Fibroblast of mammary gland (primary cell): Measurements from ENCODE around the gene DNAAF5.
"Not testable (repeated sequence)": the region's sequence is repeated elsewhere in the genome, so short reads cannot be mapped to it uniquely, and the experiment has no call there.

Experiments used
- DNase-seq: peaks from one replicate; pipeline ENCODE4 v3.0.0-alpha.2; 2010; ENCODE audit warnings: low read depth
- H3K4me3 ChIP-seq: 2 replicates; pipeline ENCODE4 v1.5.1; 2011; ENCODE audit warnings: low read depth, mild to moderate bottlenecking, low read length, moderate library complexity; ENCODE audit not compliant: control insufficient read depth
- TF ChIP-seq, protein P1 (sequence below): conservative IDR thresholded peaks from 2 replicates; pipeline ENCODE4 v1.5.1; 2011; ENCODE audit warnings: low read depth, low read length, inconsistent platforms; ENCODE audit not compliant: control insufficient read depth, insufficient read depth

Gene DNAAF5

DNA sequence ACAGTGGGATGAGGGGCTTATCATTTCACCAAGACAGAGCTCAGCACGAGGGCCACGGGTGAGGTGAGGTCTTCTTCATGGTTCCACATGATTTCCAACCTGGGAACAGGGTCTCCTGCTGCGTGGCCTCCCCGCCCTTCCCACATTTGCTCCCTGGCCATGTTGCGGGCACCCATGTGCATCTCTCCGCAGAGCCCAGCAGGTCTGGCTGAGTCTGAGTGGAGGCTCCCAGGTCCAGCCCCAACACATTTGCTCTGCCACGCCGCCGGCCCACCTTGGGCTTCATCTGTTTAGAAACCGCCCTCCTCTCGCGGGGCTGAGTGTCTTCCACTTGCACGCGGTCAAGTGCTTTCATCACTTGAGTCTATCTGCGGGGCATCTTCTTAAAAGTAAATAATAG, 15.4 kb downstream of the DNAAF5 start:
- no peak for DNase-seq
- H3K4me3 ChIP-seq = no peak overlapping the region
- TF ChIP-seq, protein P1, sequence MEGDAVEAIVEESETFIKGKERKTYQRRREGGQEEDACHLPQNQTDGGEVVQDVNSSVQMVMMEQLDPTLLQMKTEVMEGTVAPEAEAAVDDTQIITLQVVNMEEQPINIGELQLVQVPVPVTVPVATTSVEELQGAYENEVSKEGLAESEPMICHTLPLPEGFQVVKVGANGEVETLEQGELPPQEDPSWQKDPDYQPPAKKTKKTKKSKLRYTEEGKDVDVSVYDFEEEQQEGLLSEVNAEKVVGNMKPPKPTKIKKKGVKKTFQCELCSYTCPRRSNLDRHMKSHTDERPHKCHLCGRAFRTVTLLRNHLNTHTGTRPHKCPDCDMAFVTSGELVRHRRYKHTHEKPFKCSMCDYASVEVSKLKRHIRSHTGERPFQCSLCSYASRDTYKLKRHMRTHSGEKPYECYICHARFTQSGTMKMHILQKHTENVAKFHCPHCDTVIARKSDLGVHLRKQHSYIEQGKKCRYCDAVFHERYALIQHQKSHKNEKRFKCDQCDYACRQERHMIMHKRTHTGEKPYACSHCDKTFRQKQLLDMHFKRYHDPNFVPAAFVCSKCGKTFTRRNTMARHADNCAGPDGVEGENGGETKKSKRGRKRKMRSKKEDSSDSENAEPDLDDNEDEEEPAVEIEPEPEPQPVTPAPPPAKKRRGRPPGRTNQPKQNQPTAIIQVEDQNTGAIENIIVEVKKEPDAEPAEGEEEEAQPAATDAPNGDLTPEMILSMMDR = no peak

DNA sequence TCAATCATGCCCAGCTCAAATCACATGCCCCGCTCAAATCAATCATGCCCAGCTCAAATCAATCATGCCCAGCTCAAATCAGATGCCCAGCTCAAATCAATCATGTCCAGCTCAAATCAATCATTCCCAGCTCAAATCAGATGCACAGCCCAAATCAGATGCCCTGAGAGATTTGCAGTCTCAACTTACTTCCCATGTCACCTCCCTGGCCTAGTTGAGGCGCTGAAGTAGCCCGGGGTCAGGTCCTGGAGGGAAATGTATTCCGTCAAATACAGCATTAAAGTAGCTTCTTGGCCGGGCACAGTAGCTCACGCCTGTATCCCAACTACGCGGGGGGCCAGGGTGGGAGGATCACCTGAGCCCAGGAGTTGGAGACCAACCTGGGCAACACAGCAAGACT, 16.3 kb downstream of the DNAAF5 start:
- DNase-seq = no peak
- TF ChIP-seq, protein P1 = no peak
- H3K4me3 ChIP-seq = no peak overlapping the region

DNA sequence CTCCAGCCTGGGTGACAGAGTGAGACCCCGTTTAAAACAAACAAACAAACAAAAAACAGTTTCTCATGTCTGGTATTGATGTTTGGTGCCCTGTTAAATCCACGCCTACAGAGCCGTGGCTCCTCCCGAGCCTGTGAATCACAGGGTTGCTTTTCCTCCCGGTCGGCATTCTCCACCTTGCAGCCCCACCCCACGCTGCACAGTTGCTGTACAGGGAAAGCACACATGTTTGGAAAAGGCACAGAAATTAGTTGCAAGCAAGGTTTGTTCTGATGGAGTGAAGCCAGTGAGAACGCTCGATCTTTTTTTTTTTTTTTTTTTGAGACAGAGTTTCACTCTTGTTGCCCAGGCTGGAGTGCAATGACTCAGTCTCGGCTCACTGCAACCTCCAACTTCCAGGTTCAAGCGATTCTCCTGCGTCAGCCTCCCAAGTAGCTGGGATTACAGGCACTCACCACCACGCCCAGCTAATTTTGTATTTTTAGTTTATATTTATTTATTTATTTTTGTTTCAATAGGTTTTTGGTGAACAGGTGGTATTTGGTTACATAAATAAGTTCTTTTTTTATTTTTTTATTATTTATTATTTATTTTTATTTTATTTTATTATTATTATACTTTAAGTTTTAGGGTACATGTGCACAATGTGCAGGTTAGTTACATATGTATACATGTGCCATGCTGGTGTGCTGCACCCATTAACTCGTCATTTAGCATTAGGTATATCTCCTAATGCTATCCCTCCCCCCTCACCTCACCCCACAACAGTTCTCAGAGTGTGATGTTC, 17.0 kb downstream of the DNAAF5 start:
- DNase-seq = peak; percentile 58
- not testable (repeated sequence) for H3K4me3 ChIP-seq

DNA sequence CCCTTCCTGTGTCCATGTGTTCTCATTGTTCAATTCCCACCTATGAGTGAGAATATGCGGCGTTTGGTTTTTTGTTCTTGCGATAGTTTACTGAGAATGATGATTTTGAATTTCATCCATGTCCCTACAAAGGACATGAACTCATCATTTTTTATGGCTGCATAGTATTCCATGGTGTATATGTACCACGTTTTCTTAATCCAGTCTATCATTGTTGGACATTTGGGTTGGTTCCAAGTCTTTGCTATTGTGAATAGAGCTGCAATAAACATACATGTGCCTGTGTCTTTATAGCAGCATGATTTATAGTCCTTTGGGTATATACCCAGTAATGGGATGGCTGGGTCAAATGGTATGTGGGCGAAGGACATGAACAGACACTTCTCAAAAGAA, 17.6 kb downstream of the DNAAF5 start:
- not testable (repeated sequence) for DNase-seq

DNA sequence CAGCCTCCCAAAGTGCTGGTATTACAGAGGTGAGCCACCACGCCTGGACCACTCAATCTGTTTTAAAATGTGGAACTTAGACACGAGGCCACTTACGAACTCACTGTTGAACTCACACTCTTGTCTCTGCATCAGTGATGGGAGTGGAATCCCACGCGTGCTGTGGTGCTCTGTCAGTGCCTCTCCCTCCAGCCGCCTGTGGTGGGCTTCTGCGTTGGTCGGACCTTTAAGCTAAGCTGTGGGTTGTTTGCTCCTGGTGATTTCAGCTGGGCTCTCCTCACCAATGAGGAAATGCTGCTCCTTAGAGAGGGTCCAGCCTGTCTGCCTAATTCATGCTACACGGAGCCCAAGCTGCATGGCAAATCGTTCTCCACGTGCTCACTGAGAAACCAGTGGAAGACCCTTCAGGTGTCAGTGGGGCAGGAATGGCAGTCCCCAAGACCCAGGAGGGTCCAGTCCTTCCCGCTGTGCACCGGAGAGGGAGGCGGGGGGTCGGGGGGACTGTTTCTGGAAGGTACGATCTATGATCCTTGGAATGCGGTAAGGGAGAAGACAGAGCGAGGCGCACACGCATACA, 18.4 kb downstream of the DNAAF5 start:
- H3K4me3 ChIP-seq = no peak overlapping the region
- TF ChIP-seq, protein P1 = no peak
- DNase-seq = no peak

More for the DNA sequence above, 17.6 kb downstream of the DNAAF5 start:
- H3K4me3 ChIP-seq = not testable (repeated sequence)

DNA sequence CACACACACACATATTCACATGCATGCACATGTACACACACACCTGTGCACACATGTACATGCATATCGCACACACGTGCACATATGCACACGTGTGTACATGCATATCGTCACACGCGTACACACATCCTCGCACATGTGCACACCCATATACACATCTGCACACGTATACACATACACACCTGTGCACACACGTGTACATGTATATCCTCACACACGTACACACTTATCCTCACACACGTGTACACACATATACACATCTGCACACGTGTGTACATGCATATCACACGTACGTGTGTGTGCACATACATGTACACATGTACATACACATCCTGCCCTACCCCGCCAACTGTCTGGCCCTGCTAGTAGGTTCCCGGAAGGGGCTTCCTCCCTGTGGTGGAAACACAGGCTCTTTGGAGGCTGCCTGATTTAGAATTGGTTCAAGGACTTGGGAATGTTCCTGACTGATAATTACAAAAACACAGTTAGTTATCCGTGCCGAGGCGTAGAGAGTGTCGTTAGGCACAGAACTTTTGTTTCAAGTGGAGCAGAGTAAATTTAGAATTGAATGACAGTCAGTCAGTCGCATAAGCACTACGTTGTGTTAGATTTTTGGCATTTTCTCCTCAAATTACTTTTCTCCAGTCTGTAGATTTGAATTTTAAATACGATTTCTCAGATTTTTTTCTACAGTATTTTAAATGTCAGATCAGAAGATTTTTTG, 19.1 kb downstream of the DNAAF5 start:
- TF ChIP-seq, protein P1 = no peak
- no peak overlapping the region for H3K4me3 ChIP-seq

DNA sequence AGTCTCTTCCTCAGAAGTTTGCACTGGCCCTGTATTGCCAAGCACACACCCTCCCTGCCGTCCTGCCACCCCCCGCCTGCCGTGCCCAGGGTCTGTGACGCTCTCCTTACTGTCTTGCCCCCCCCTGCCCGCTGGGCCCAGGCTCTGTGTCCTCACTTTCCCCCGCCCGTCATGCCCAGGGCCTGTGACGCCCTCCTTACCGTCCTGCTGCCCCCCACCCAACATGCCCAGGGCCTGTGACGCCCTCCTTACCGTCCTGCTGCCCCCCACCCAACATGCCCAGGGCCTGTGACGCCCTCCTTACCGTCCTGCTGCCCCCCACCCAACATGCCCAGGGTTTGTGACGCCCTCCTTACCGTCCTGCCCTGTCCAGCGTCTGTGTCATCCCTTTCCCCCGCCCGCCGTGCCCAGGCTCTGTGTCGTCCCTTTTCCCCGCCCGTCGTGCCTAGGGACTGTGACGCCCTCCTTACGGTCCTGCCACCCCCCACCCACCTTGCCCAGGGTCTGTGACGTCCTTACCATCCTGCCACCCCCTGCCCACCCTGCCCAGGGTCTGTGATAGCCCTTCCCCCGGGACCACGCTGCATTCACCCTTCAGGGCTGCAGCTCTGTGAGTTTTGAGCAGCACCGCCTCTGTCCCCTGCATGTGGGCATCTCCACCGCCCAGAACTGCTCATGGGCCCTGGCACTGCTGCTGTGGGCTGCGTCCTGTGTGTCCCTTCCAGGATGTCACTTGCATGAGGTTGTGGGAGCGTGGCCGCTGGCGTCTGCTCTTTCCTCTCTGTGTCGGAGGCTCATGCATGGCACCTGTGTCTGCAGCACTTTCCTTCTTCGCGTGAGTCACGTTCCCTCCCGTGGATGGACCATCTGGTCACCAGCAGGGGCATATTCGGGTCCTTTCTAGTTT, 19.9 kb downstream of the DNAAF5 start:
- TF ChIP-seq, protein P1 = no peak
- DNase-seq = no peak
- H3K4me3 ChIP-seq = no peak overlapping the region

More for the DNA sequence above, 19.1 kb downstream of the DNAAF5 start:
- no peak for DNase-seq
